ENCODE results near the gene FASTK.

FASTK gene

DNA sequence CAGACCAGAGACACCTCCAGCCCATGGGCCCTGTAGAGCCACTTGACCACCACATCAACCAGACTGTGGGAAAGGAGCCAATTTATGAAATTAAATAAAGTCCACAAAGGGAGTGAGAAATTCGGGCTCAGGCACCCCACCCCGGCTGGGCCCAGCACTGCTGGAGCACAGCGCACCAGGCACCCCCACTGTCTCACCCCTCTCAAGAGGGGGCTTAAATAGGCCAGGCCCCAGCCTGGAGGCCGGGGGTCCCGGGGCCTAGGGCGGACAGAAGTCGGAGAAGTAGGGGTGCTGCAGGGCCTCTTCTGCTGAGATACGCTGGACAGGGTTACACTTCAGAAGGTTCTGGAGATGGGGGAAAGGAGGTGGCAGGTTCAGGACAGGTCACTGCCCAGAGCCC is 26.9 kb downstream of the FASTK start:
- TF ChIP-seq CTCF (conservative IDR thresholded peaks at IDR 0.05) (no peak), ZFX (IDR thresholded peaks at IDR 0.05) (no peak)
- H3K27ac ChIP-seq, result no peak overlapping the region

GRCh38 chr7:151053096-151053495 is 27.5 kb downstream of the FASTK start:
- no peak overlapping the region for H3K27ac ChIP-seq
- TF ChIP-seq ZFX (IDR thresholded peaks at IDR 0.05) (no peak), CTCF (conservative IDR thresholded peaks at IDR 0.05) (no peak)

DNA sequence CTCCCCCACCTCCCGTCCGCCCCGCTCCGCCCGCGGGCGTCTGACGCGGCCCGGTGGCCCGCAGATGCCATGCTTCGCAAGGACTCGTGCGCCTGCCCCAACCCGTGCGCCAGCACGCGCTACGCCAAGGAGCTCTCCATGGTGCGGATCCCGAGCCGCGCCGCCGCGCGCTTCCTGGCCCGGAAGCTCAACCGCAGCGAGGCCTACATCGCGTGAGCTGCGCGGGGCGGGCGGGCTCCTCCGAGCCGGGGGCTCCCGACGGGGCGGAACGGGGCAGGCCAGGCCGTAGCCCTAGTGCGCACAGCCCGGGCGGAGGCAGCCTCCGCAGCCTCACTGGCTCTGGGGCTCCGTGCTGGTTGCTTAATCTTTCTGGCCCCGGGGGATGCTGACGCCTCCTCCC is 29.5 kb downstream of the FASTK start:
- H3K27ac ChIP-seq, result no peak overlapping the region
- no peak for TF ChIP-seq ZFX (IDR thresholded peaks at IDR 0.05)
- TF ChIP-seq CTCF (conservative IDR thresholded peaks at IDR 0.05), result no peak

DNA sequence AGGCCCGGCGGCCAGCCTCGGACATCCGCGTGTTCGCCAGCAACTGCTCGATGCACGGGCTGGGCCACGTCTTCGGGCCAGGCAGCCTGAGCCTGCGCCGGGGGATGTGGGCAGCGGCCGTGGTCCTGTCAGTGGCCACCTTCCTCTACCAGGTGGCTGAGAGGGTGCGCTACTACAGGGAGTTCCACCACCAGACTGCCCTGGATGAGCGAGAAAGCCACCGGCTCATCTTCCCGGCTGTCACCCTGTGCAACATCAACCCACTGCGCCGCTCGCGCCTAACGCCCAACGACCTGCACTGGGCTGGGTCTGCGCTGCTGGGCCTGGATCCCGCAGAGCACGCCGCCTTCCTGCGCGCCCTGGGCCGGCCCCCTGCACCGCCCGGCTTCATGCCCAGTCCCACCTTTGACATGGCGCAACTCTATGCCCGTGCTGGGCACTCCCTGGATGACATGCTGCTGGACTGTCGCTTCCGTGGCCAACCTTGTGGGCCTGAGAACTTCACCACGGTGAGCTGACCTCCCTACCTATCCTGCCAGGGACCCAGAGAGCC is 31.6 kb downstream of the FASTK start:
- TF ChIP-seq ZFX (IDR thresholded peaks at IDR 0.05) (no peak), CTCF (conservative IDR thresholded peaks at IDR 0.05) (no peak)
- no peak overlapping the region for H3K27ac ChIP-seq

DNA sequence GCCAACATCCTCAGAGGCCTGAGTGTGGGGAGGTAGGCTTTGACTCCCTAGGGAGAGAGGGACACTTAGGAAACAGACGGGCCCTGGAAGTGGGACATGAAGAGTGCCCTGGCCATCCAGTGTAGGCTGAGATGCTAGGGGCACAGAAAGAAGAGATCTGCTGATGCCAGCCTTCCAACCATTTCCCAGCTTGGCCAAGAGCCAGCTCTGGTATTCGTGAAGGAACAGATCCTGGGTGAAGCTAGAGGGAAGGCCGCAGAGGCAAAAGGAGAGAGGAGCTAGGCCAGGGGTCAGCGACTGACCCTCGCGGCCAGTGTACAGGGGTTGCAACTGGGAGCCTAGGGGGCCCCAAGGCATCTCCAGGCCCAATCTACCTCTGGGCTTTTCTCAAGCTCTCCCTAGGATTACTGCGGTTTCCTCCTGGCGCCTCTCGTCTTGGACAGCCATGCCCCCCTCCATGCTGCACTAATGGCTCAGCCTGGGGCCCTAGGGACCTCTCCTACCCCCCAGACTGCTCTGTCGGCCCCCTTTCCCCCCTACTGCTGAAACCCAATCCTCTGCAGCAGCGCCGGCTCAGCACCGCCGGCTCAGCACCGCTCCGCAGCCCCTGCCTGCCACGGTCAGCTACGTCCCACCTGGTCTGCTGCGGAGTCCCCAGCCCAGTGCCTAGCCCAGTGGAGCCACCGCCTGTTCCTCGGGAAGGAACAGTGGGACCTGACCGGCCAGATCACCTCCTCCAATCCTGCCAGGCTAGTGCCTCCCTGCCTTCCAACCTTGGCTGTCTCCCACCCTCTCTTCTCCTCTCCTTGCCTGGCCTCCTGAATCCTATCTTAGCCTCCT is 32.4 kb downstream of the FASTK start, which contains the start of gene ASIC3:
ASIC3 (plus strand) TSS at position 556 of the 840 bp plus-strand sequence. CDS start 355 bp downstream, outside the sequence.
- no peak within 1 kb of the TSS for H3K27ac ChIP-seq
- no peak for TF ChIP-seq ZFX (IDR thresholded peaks at IDR 0.05)
- no peak for TF ChIP-seq CTCF (conservative IDR thresholded peaks at IDR 0.05)

DNA sequence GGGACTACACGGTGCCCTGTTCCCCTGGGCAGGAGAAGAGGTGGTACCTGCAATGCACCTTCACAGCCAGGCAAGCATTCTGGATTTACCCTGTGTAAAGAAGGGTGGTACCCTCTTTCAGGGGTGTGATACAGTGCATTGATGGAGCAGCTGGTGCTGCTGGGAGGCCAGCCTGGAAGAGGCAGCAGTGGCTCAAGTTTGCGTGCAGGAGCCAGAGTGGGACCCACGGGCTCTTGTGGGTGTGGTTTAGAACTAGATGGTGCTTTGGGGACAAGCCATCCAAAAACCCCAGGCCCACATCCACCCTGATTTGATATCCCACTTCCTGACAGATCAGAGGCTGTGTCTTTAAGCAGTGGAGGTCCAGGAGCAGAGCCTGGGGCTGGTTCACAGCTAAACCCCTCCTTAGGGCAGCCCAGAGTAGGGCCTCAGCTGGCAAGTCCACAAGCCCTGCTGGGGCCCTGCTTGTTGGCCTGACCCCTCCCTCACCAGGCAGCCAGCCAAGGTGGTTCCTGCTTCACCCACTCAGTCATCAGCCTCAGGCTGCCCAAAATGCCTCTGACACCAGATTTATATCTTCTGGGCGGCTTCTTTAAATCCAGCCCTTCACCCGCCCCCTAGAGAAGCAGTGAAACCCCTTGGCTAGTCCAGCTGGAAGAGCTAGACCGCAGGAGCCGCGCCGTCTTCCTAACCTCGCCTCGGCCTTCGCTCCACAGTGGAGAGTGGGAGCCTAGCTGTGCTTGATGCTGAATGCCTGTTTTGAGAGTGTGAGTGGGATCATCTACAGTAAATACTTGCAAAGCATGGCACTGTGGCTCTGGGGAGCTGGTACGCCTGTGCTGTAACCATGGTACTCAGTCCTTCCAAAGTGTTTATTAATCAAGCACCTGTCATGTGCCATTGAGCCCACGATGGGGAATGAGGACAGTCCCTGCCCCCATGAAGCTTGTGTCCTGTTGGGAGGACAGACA is 33.7 kb downstream of the FASTK start:
- H3K27ac ChIP-seq, result no peak overlapping the region

More for the DNA sequence above, 33.7 kb downstream of the FASTK start:
- TF ChIP-seq CTCF (conservative IDR thresholded peaks at IDR 0.05) (no peak), ZFX (IDR thresholded peaks at IDR 0.05) (no peak)
